HL-60/S4 treated with phorbol 12-myristate 13-acetate at 8.2 ng/mL for 4 days and 3 days (cell line): ENCODE results near the gene E2F6.

Source experiments
- in situ Hi-C: fragments of 300-500 bp; cut with MboI; formaldehyde crosslinking; loops from 2 replicates; pipeline ENCODE4 v1.15.0; 2022; ENCODE audit warnings: low sequenced_read_pairs

E2F6 gene

GRCh38 chr2:11396467-11397445 lies 69.2 kb downstream of the E2F6 start:
- in situ Hi-C loops = no loop called here

GRCh38 chr2:11396021-11396420 lies 69.9 kb downstream of the E2F6 start:
- in situ Hi-C loops = no loop called here

- in situ Hi-C loops = no loop called here
Observed at GRCh38 chr2:11395389-11395788, 70.6 kb downstream of the E2F6 start.
